Measurements from ENCODE around the gene CRHR1.

CRHR1 gene

DNA sequence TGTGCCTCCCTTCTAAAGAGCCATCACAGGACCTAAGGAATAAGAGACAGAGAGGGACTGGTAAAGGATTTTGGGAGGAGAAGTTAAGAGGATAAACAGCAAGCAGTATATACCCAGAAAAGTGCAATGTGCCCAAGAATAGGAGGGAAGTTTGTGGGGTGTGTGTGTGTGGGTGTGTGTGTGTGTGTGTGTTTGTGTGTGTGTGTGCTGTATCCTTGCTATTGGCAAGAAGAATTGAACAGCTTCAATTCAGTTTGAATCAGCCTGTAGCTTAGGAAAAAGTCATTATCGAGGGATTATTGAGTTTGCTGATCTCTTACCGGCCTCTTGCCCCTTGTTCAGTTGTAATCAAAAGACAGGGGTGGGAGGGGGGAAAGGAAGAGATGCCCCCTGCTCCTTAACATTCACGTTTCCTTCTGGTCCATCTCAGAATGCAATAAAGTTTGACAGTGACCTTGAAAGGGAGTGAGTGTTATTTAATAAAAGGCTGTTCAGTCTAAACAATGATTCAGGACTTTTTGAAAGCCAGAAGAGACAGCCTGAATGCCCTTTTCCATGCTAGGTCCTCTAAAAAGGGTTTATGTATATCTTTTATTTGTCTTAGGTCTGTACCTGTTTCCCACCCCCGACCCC, 86.3 kb downstream of the CRHR1 start:
- DNase-seq, result no peak

DNA sequence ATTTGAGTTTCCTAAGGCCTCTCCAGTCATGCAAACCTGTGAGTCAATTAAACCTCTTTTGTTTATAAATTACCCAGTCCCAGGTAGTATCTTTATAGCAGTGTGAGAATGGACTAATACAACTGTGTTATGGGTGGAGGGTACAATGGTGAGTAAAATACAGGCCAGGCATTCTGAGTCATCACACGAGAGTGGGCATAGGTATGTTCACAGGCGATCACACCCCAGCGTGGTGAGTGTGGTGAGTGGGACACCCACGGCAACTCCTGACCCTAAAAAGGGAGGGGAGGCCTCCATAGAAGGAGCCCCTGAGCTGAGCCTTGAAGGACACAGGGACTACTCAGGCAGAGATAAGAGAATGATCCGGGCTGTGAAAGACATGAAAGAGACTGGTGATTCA, 87.6 kb downstream of the CRHR1 start:
- DNase-seq, result no peak

DNA sequence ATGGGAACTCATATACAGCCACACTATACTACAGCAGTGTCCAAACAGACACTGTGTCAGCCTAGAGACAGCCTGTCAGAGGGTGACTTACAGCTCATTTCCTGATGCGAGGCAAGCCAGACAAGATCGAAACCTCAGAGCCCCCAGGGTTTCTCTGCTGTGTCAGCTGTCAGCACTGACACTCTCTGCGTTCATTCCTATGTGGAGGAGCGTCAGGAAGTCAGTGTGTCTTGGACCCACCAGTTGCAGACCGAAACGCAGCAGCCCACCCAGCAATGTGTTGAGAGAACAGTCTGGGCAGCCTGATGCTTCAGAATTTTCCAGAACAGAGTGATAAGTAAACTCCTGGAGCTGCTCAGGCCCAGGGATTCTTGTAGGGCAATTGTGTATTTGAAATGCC, 89.6 kb downstream of the CRHR1 start:
- peak in 1 of 3 donors; percentile 22 for DNase-seq

DNA sequence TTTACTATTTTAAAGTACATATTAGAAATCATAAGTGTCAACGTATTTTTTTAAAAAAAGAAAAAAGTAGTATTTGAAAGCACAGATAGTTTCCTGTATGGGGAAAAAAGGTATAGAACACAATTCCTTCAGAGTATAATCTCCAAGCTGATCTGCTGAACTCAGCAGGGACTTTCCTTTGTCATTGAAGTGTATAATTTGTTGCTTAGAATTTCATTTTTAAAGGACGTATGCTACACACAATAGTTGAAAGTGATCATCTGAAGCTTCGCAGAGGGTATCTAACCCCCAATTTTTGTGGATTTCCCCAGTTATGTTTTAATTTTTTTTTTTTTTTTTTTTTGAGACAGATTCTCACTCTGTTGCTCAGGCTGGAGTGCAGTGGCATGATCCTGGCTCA, 90.0 kb downstream of the CRHR1 start:
- no peak for DNase-seq

DNA sequence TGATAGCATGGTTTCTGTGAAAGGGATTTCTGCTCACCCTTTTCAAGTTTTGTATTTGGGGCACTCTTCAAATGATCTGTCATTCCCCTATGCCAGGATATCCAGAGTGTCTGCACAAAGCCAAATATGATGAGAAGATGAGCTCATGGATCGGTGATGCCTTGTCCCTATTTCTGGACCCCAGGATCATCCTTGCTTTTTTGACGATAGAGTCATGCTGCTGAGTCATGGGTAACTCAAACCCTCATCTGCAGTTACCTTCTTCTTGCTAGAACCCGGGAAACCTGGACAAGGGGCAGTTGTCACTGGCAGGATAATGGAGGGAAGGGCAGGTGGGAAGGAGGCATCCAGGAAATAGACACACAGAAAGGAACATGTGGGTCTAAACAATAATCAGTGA, 92.4 kb downstream of the CRHR1 start:
- DNase-seq, result no peak

DNA sequence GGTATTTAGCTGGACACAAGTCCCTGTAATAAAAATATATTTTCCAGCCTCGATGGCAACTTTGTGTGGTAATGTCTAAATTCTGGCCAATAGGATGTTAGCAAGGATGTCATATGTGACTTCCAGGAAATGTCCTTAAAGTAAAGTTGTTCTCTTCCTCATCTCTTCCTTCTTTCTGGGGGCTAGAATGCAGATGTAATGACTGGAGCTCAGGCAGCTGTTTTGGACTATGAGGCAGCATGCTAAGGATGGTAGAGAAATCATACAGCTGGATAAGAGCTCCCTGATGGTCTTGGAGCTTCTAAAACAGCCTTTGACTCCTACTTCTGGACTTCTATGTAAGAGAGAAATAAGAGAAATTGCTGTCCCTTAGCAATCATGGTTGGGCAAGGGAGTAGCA, 93.3 kb downstream of the CRHR1 start:
- DNase-seq, result no peak

DNA sequence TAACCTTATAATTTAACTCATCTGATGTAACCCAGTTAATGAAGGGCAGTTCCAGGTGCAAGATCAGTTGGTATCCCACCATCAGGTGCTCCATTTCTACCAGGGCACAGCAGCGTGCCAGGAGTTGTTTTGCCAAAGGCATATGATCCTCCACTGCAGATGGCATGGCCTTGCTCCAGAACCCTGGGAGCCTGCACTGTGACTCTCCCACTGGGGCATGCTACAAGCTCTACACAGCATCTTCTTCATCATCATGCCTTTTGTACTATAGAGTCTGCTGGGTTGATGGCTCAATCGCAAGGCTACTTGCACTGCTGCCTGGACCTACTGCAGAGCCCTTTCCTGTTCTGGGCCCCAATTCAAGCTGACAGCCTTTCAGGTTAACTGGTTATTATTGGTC, 98.9 kb downstream of the CRHR1 start:
- DNase-seq, result no peak
